ENCODE data around the gene DMP1.
"Not testable (repeated sequence)": the region's sequence is repeated elsewhere in the genome, so short reads cannot be mapped to it uniquely, and the experiment has no call there.

GRCh38 chr4:87692060-87692459 lies 42.0 kb downstream of the DMP1 start:
- TF ChIP-seq CTCF (IDR thresholded peaks at IDR 0.05; ENCODE audit: insufficient read depth, low read length); GABPA (IDR thresholded peaks at IDR 0.05; ENCODE audit: low read depth); POLR2AphosphoS5 (IDR thresholded peaks at IDR 0.05; ENCODE audit: low read depth): not testable (repeated sequence)
- TF ChIP-seq, protein P1, sequence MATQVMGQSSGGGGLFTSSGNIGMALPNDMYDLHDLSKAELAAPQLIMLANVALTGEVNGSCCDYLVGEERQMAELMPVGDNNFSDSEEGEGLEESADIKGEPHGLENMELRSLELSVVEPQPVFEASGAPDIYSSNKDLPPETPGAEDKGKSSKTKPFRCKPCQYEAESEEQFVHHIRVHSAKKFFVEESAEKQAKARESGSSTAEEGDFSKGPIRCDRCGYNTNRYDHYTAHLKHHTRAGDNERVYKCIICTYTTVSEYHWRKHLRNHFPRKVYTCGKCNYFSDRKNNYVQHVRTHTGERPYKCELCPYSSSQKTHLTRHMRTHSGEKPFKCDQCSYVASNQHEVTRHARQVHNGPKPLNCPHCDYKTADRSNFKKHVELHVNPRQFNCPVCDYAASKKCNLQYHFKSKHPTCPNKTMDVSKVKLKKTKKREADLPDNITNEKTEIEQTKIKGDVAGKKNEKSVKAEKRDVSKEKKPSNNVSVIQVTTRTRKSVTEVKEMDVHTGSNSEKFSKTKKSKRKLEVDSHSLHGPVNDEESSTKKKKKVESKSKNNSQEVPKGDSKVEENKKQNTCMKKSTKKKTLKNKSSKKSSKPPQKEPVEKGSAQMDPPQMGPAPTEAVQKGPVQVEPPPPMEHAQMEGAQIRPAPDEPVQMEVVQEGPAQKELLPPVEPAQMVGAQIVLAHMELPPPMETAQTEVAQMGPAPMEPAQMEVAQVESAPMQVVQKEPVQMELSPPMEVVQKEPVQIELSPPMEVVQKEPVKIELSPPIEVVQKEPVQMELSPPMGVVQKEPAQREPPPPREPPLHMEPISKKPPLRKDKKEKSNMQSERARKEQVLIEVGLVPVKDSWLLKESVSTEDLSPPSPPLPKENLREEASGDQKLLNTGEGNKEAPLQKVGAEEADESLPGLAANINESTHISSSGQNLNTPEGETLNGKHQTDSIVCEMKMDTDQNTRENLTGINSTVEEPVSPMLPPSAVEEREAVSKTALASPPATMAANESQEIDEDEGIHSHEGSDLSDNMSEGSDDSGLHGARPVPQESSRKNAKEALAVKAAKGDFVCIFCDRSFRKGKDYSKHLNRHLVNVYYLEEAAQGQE (IDR thresholded peaks at IDR 0.05; ENCODE audit: insufficient replicate concordance, low read depth): not testable (repeated sequence)

Measured in HL-60 (cell line).